GM23248 (cell line): ENCODE results near the gene ANKRD13D. TPM values are rescaled to one million over a fixed set of nuclear protein-coding genes. Genes with fewer than 3 reads are reported as not detected.
"Not testable (repeated sequence)": the region's sequence is repeated elsewhere in the genome, so short reads cannot be mapped to it uniquely, and the experiment has no call there.

Experiments used
- DNase-seq: peaks from one replicate; pipeline ENCODE4 v3.0.0-alpha.2; 2015
- H2AFZ ChIP-seq: fragments of 200-600 bp; sonication (generic); 2 replicates; pipeline ENCODE4 v1.6.1; 2016; ENCODE audit warnings: antibody characterized with exemption
- H3F3A ChIP-seq: fragments of 200-600 bp; sonication (generic); 2 replicates; pipeline ENCODE4 v1.6.1; 2016; ENCODE audit warnings: mild to moderate bottlenecking, antibody characterized with exemption, mixed run types; ENCODE audit not compliant: insufficient read depth
- H3K27ac ChIP-seq: fragments of 200-600 bp; sonication (generic); 2 replicates; pipeline ENCODE4 v1.5.1; 2016; ENCODE audit warnings: mild to moderate bottlenecking
- H3K27me3 ChIP-seq: fragments of 200-600 bp; sonication (generic); replicated peaks from 2 replicates; pipeline ENCODE4 v1.6.1; 2016; ENCODE audit warnings: mild to moderate bottlenecking; ENCODE audit not compliant: insufficient read depth
- H3K36me3 ChIP-seq: fragments of 200-600 bp; sonication (generic); 2 replicates; pipeline ENCODE4 v1.6.1; 2016; ENCODE audit warnings: low read depth, mild to moderate bottlenecking
- H3K4me1 ChIP-seq: fragments of 200-600 bp; sonication (generic); 2 replicates; pipeline ENCODE4 v1.6.1; 2016; ENCODE audit warnings: mild to moderate bottlenecking; ENCODE audit not compliant: insufficient read depth
- H3K4me2 ChIP-seq: fragments of 200-600 bp; sonication (generic); one replicate; pipeline ENCODE4 v1.6.1; 2016; ENCODE audit warnings: mild to moderate bottlenecking; ENCODE audit not compliant: unreplicated experiment
- H3K4me3 ChIP-seq: fragments of 200-600 bp; sonication (generic); 2 replicates; pipeline ENCODE4 v1.5.1; 2016; ENCODE audit warnings: mild to moderate bottlenecking
- H3K79me2 ChIP-seq: fragments of 200-600 bp; sonication (generic); 2 replicates; pipeline ENCODE4 v1.6.1; 2016; ENCODE audit warnings: mild to moderate bottlenecking; ENCODE audit not compliant: insufficient read depth
- H3K9ac ChIP-seq: fragments of 200-600 bp; sonication (generic); 2 replicates; pipeline ENCODE4 v1.6.1; 2016; ENCODE audit warnings: mild to moderate bottlenecking
- H3K9me2 ChIP-seq: fragments of 200-600 bp; sonication (generic); 2 replicates; pipeline ENCODE4 v1.6.1; 2016; ENCODE audit warnings: mixed run types, mild to moderate bottlenecking, moderate library complexity; ENCODE audit not compliant: insufficient read depth
- H3K9me3 ChIP-seq: fragments of 200-600 bp; sonication (generic); one replicate; pipeline ENCODE4 v1.6.1; 2017; ENCODE audit warnings: low read depth
- H4K20me1 ChIP-seq: fragments of 200-600 bp; sonication (generic); 2 replicates; pipeline ENCODE4 v1.6.0; 2016; ENCODE audit not compliant: insufficient read depth
- EZH2 ChIP-seq: fragments of 200-600 bp; sonication (generic); IDR thresholded peaks from 2 replicates; pipeline ENCODE4 v1.6.1; 2018; ENCODE audit warnings: antibody characterized with exemption, mild to moderate bottlenecking; ENCODE audit not compliant: insufficient read depth, poor library complexity, severe bottlenecking
- EZH2phosphoT487 ChIP-seq: fragments of 200-600 bp; sonication (generic); IDR thresholded peaks from 2 replicates; pipeline ENCODE4 v1.6.1; 2018; ENCODE audit warnings: antibody characterized with exemption, moderate library complexity, mild to moderate bottlenecking, low read depth; ENCODE audit not compliant: insufficient read depth
- WGBS, 2 experiments: methylation state at CpG; one replicate each; pipeline ENCODE4 v1.1.6; 2015 to 2017; ENCODE audit warnings: low lambda C conversion rate in 2 of 2, low coverage in 1 of 2; ENCODE audit errors: missing lambda C conversion rate in 2 of 2; 5-methylcytosine and 5-hydroxymethylcytosine counted together
- in situ Hi-C: fragments of 300-500 bp; cut with MboI; formaldehyde crosslinking; loops from 2 replicates; pipeline ENCODE4 v1.15.0; 2020
- polyA plus RNA-seq: library from polyadenylated mRNA; unstranded; fragments of >200 nt; fragmentation: Nextera tagmentation; extraction: Ambion mirVana; gene quantifications from 2 replicates; pipeline ENCODE4 v1.2.1, GENCODE V29; 2016
- total RNA-seq: library from RNA; depleted of rRNA; stranded (reverse); fragments of >200 nt; shearing (Covaris generic); gene quantifications from 2 replicates; pipeline ENCODE4 v1.2.3, GENCODE V29; 2014

The ANKRD13D gene
- total and polyA plus RNA-seq, 2 experiments from 2014 or later: 16.4 to 42.9 TPM

- WGBS, 2 experiments: 0 to 2% methylated on average over 52 to 54 of the region's 55 CpGs
- H3K9ac ChIP-seq: peak overlapping the region; percentile 66
- no peaks in the 10 kb centered on the region for H3K79me2 ChIP-seq
- peak overlapping the region; percentile 79 for H2AFZ ChIP-seq
- no peaks in the 10 kb centered on the region for H3K36me3 ChIP-seq
- H3K27me3 ChIP-seq: no peaks in the 10 kb centered on the region
- peaks cover 5% of the 10 kb centered on the region; the same call in 1 of the 2 replicates for H3K4me1 ChIP-seq
- peak overlapping the region; percentile 37 for H3K27ac ChIP-seq
- TF ChIP-seq EZH2phosphoT487 (no peak), EZH2 (no peak)
- no peaks in the 10 kb centered on the region for H3K9me2 ChIP-seq
- no peaks in the 10 kb centered on the region for H4K20me1 ChIP-seq
- H3K9me3 ChIP-seq: no peaks in the 10 kb centered on the region
- peak overlapping the region; percentile 82 for H3K4me3 ChIP-seq
- no peaks in the 10 kb centered on the region for H3F3A ChIP-seq
- DNase-seq: peak; percentile 99
- H3K4me2 ChIP-seq: peak overlapping the region; percentile 72
- in situ Hi-C loops: no loop called here
Measured at GRCh38 chr11:67317205-67317887, 28.2 kb downstream of the ANKRD13D start.

GRCh38 chr11:67317888-67318555, 28.9 kb downstream of the ANKRD13D start:
- Histone ChIP-seq H3K79me2 (no peaks in the 10 kb centered on the region), H3K9me2 (no peaks in the 10 kb centered on the region), H3K27me3 (no peaks in the 10 kb centered on the region), H3K4me2 (peak overlapping the region; percentile 72), H3K27ac (no peak overlapping the region), H4K20me1 (no peaks in the 10 kb centered on the region), H3K36me3 (no peaks in the 10 kb centered on the region), H3K4me3 (peak overlapping the region; percentile 82), H3F3A (no peaks in the 10 kb centered on the region), H3K9me3 (no peaks in the 10 kb centered on the region), H3K4me1 (peaks cover 5% of the 10 kb centered on the region; the same call in 1 of the 2 replicates), H2AFZ (peak overlapping the region; percentile 79), H3K9ac (peak overlapping the region; percentile 66)
- 0 to 3% methylated on average over 45 to 49 of the region's 53 CpGs for WGBS, 2 experiments
- peak; percentile 9 for DNase-seq
- TF ChIP-seq EZH2: no peak
- TF ChIP-seq EZH2phosphoT487: no peak
- in situ Hi-C loops: no loop called here

- H3K4me1 ChIP-seq, H3K79me2 ChIP-seq, H3K27ac ChIP-seq, H3K9ac ChIP-seq, H3K9me3 ChIP-seq, H3K27me3 ChIP-seq, H3K36me3 ChIP-seq, in situ Hi-C loops, H3K9me2 ChIP-seq, H2AFZ ChIP-seq, DNase-seq, H3F3A ChIP-seq, H4K20me1 ChIP-seq: not testable (repeated sequence)
- H3K4me3 ChIP-seq: peak overlapping the region; percentile 82; the same call in 1 of the 2 replicates
- 83 to 85% methylated on average over 12 of the region's 12 CpGs for WGBS, 2 experiments
- peak overlapping the region; percentile 72 for H3K4me2 ChIP-seq
Measured at GRCh38 chr11:67318876-67319275, 29.8 kb downstream of the ANKRD13D start.

- Histone ChIP-seq H3K9ac (no peak overlapping the region), H2AFZ (no peak overlapping the region), H3K79me2 (no peaks in the 10 kb centered on the region), H3K9me3 (no peaks in the 10 kb centered on the region), H3K4me1 (peaks cover 5% of the 10 kb centered on the region; the same call in 1 of the 2 replicates), H3K27me3 (no peaks in the 10 kb centered on the region), H3K36me3 (no peaks in the 10 kb centered on the region), H3K27ac (no peak overlapping the region), H4K20me1 (no peaks in the 10 kb centered on the region), H3K9me2 (no peaks in the 10 kb centered on the region), H3K4me2 (no peak overlapping the region), H3K4me3 (no peak overlapping the region), H3F3A (no peaks in the 10 kb centered on the region)
- peak; percentile 33 for DNase-seq
- WGBS, 2 experiments: 55 to 57% methylated on average over 3 of the region's 3 CpGs
- TF ChIP-seq EZH2 (no peak), EZH2phosphoT487 (no peak)
- in situ Hi-C loops: no loop called here
Measured at GRCh38 chr11:67320011-67320410, 30.9 kb downstream of the ANKRD13D start.
